ENCODE results near the gene PROM1. TPM values are rescaled to one million over a fixed set of nuclear protein-coding genes. Genes with fewer than 3 reads are reported as not detected.

Gene PROM1
- total RNA-seq, 3 donors from 2014 or later: 0.64 to 106 (median 40.0) TPM

GRCh38 chr4:16075975-16076757 is 7.7 kb downstream of the PROM1 start:
- H3K27ac ChIP-seq: no peak overlapping the region
- peaks cover 0 to 8% of the 10 kb centered on the region in 2 donors for H3K27me3 ChIP-seq
- no peak for TF ChIP-seq POLR2A (IDR thresholded peaks at IDR 0.05)
- TF ChIP-seq CTCF (IDR thresholded peaks at IDR 0.05): no peak
- TF ChIP-seq POLR2AphosphoS5 (IDR thresholded peaks at IDR 0.05): no peak
- no peaks in the 10 kb centered on the region for H3K4me1 ChIP-seq
- intact Hi-C loops (cut with DNase I; ENCODE audit: low total_unique reads): no loop called here
- H3K9me3 ChIP-seq: no peaks in the 10 kb centered on the region
- no peak for DNase-seq (ENCODE audit: low spot score in 2 of 2)
- H3K4me3 ChIP-seq: no peak overlapping the region
- no peaks in the 10 kb centered on the region for H3K36me3 ChIP-seq

GRCh38 chr4:16075061-16075460 is 8.8 kb downstream of the PROM1 start:
- no peaks in the 10 kb centered on the region for H3K4me1 ChIP-seq
- H3K4me3 ChIP-seq: no peak overlapping the region
- TF ChIP-seq POLR2AphosphoS5 (IDR thresholded peaks at IDR 0.05) (no peak), CTCF (IDR thresholded peaks at IDR 0.05) (no peak), POLR2A (IDR thresholded peaks at IDR 0.05) (no peak)
- peaks cover 0 to under 1% of the 10 kb centered on the region in 2 donors for H3K27me3 ChIP-seq
- H3K36me3 ChIP-seq: no peaks in the 10 kb centered on the region
- no peak for DNase-seq (ENCODE audit: low spot score in 2 of 2)
- no peak overlapping the region for H3K27ac ChIP-seq
- intact Hi-C loops (cut with DNase I; ENCODE audit: low total_unique reads): no loop called here
- H3K9me3 ChIP-seq: no peaks in the 10 kb centered on the region

- H3K36me3 ChIP-seq: no peaks in the 10 kb centered on the region
- intact Hi-C loops (cut with DNase I; ENCODE audit: low total_unique reads): loop anchor here (5.0 kb wide), 1 partner anchor 250 kb away; no protein-coding TSS in a partner anchor
- H3K9me3 ChIP-seq: no peaks in the 10 kb centered on the region
- peaks cover 0 to 2% of the 10 kb centered on the region in 2 donors for H3K4me1 ChIP-seq
- DNase-seq (ENCODE audit: low spot score in 2 of 2): no peak
- no peaks in the 10 kb centered on the region for H3K27me3 ChIP-seq
- H3K4me3 ChIP-seq: no peak overlapping the region
- TF ChIP-seq CTCF (IDR thresholded peaks at IDR 0.05): no peak
- no peak for TF ChIP-seq POLR2AphosphoS5 (IDR thresholded peaks at IDR 0.05)
- TF ChIP-seq POLR2A (IDR thresholded peaks at IDR 0.05): no peak
- no peak overlapping the region for H3K27ac ChIP-seq
These were observed 11.7 kb downstream of the PROM1 start for GRCh38 chr4:16072168-16072567.

GRCh38 chr4:16070203-16070602 is 13.6 kb downstream of the PROM1 start:
- no peak for TF ChIP-seq POLR2AphosphoS5 (IDR thresholded peaks at IDR 0.05)
- TF ChIP-seq CTCF (IDR thresholded peaks at IDR 0.05): no peak
- TF ChIP-seq POLR2A (IDR thresholded peaks at IDR 0.05): no peak
- Histone ChIP-seq H3K27me3 (no peaks in the 10 kb centered on the region), H3K4me3 (no peak overlapping the region), H3K4me1 (peaks cover 0 to 4% of the 10 kb centered on the region in 2 donors), H3K36me3 (no peaks in the 10 kb centered on the region), H3K9me3 (no peaks in the 10 kb centered on the region), H3K27ac (no peak overlapping the region)
- no peak for DNase-seq (ENCODE audit: low spot score in 2 of 2)
- intact Hi-C loops (cut with DNase I; ENCODE audit: low total_unique reads): loop anchor here (5.0 kb wide), 1 partner anchor 248 kb away; no protein-coding TSS in a partner anchor

- DNase-seq (ENCODE audit: low spot score in 2 of 2): peak in 1 of 2 donors; percentile 68
- H3K36me3 ChIP-seq: no peaks in the 10 kb centered on the region
- no peaks in the 10 kb centered on the region for H3K27me3 ChIP-seq
- peak overlapping the region; percentile 61 to 76 for H3K27ac ChIP-seq
- TF ChIP-seq CTCF (IDR thresholded peaks at IDR 0.05) (no peak), POLR2AphosphoS5 (IDR thresholded peaks at IDR 0.05) (no peak), POLR2A (IDR thresholded peaks at IDR 0.05) (no peak)
- H3K4me3 ChIP-seq: no peak overlapping the region
- intact Hi-C loops (cut with DNase I; ENCODE audit: low total_unique reads): no loop called here
- no peaks in the 10 kb centered on the region for H3K9me3 ChIP-seq
- peaks cover 0 to 4% of the 10 kb centered on the region in 2 donors for H3K4me1 ChIP-seq
These were observed 16.3 kb downstream of the PROM1 start for GRCh38 chr4:16067515-16067914.
